ENCODE data around the gene FEV.

- TF ChIP-seq CTCF (IDR thresholded peaks at IDR 0.05) (no peak), POLR2A (IDR thresholded peaks at IDR 0.05) (no peak)
Measured at GRCh38 chr2:218995561-218995960, 10.6 kb upstream of the FEV start.

Measured in esophagus squamous epithelium (tissue), 4 donors.